HEK293 (cell line): ENCODE data around the gene KRTAP10-5.

Experiments used
- CTCF ChIA-PET: fragments of 350-600 bp; formaldehyde crosslinking; extraction: SDS; loops from one replicate; lab custom pipeline; 2021; ENCODE audit warnings: antibody characterized with exemption; lab: Yijun Ruan, JAX
- POLR2A ChIA-PET: fragments of 300-600 bp; formaldehyde crosslinking; extraction: SDS; loops from one replicate; lab custom pipeline; 2020; ENCODE audit warnings: antibody characterized with exemption, inconsistent platforms; lab: Yijun Ruan, JAX
- H3K27ac ChIP-seq: fragments of 200-500 bp; sonication (Bioruptor generic); 2 replicates; pipeline ENCODE4 v1.5.1; 2014; ENCODE audit warnings: low read depth, low read length, control low read depth, inconsistent platforms; ENCODE audit errors: extremely low read depth
- H3K36me3 ChIP-seq, 2 experiments: fragments of 200-500 bp in 1 of 2; sonication (Bioruptor generic) in 1 of 2; 1 replicate in 1 of 2; 2 replicates in 1 of 2; pipeline ENCODE4 v1.5.1; 2014 to 2017; ENCODE audit warnings: inconsistent platforms in 2 of 2, low read length in 2 of 2; ENCODE audit not compliant: control insufficient read depth in 2 of 2, insufficient read depth in 1 of 2
- H3K4me1 ChIP-seq: fragments of 200-500 bp; sonication (Bioruptor generic); 2 replicates; pipeline ENCODE4 v1.5.1; 2014; ENCODE audit warnings: mild to moderate bottlenecking, low read length, inconsistent platforms; ENCODE audit not compliant: control insufficient read depth, insufficient read depth
- H3K4me3 ChIP-seq: 2 replicates; pipeline ENCODE4 v1.5.1; 2011; ENCODE audit warnings: low read depth, mild to moderate bottlenecking, control low read depth, low read length, moderate library complexity
- H3K9me3 ChIP-seq: fragments of 200-500 bp; sonication (Bioruptor generic); 2 replicates; pipeline ENCODE4 v1.5.1; 2014; ENCODE audit warnings: low read depth, low read length, inconsistent platforms; ENCODE audit not compliant: control insufficient read depth, insufficient read depth
- EGR2 ChIP-seq: fragments of 450-650 bp; formaldehyde crosslinking; IDR thresholded peaks from 2 replicates; pipeline ENCODE4 v1.5.1; 2016; ENCODE audit warnings: low read depth, missing biosample characterization, missing genetic modification characterization
- GLI4 ChIP-seq: fragments of 450-650 bp; formaldehyde crosslinking; IDR thresholded peaks from 2 replicates; pipeline ENCODE4 v1.5.1; 2016; ENCODE audit warnings: missing biosample characterization, missing genetic modification characterization
- HOXD13 ChIP-seq: sonication (generic); formaldehyde crosslinking; IDR thresholded peaks from 2 replicates; pipeline ENCODE4 v1.8.0; 2022; ENCODE audit warnings: missing genetic modification reagents, borderline replicate concordance
- OSR2 ChIP-seq: fragments of 450-650 bp; formaldehyde crosslinking; IDR thresholded peaks from 2 replicates; pipeline ENCODE4 v1.5.1; 2016; ENCODE audit warnings: missing biosample characterization, missing genetic modification characterization
- PATZ1 ChIP-seq: fragments of 450-650 bp; formaldehyde crosslinking; IDR thresholded peaks from 2 replicates; pipeline ENCODE4 v1.5.1; 2016; ENCODE audit warnings: missing biosample characterization, missing genetic modification characterization
- PBX3 ChIP-seq: sonication (generic); formaldehyde crosslinking; IDR thresholded peaks from 2 replicates; pipeline ENCODE4 v1.8.1; 2022; ENCODE audit warnings: mild to moderate bottlenecking, moderate library complexity, missing genetic modification reagents
- REST ChIP-seq: fragments of 450-650 bp; formaldehyde crosslinking; IDR thresholded peaks from 2 replicates; pipeline ENCODE4 v1.5.1; 2016; ENCODE audit warnings: missing biosample characterization, missing genetic modification characterization
- SP3 ChIP-seq: fragments of 450-650 bp; formaldehyde crosslinking; IDR thresholded peaks from 2 replicates; pipeline ENCODE4 v1.5.1; 2016; ENCODE audit warnings: missing biosample characterization, missing genetic modification characterization
- TSHZ1 ChIP-seq: fragments of 450-650 bp; formaldehyde crosslinking; IDR thresholded peaks from 2 replicates; pipeline ENCODE4 v1.5.1; 2016; ENCODE audit warnings: missing biosample characterization, missing genetic modification characterization, borderline replicate concordance
- ZBTB20 ChIP-seq: fragments of 450-650 bp; formaldehyde crosslinking; IDR thresholded peaks from 2 replicates; pipeline ENCODE4 v1.5.1; 2016; ENCODE audit warnings: missing biosample characterization, missing genetic modification characterization
- ZBTB21 ChIP-seq: fragments of 450-650 bp; formaldehyde crosslinking; IDR thresholded peaks from 2 replicates; pipeline ENCODE4 v1.5.1; 2017; ENCODE audit warnings: missing biosample characterization, missing genetic modification characterization
- ZNF148 ChIP-seq: fragments of 450-650 bp; formaldehyde crosslinking; IDR thresholded peaks from 2 replicates; pipeline ENCODE4 v1.5.0; 2017; ENCODE audit warnings: missing biosample characterization, missing genetic modification characterization, borderline replicate concordance
- ZNF24 ChIP-seq: fragments of 450-650 bp; formaldehyde crosslinking; IDR thresholded peaks from 2 replicates; pipeline ENCODE4 v1.5.1; 2016; ENCODE audit warnings: missing biosample characterization, missing genetic modification characterization
- ZNF26 ChIP-seq: fragments of 450-650 bp; formaldehyde crosslinking; IDR thresholded peaks from 2 replicates; pipeline ENCODE4 v1.5.1; 2016; ENCODE audit warnings: missing biosample characterization, missing genetic modification characterization
- ZNF292 ChIP-seq: fragments of 450-650 bp; formaldehyde crosslinking; IDR thresholded peaks from 2 replicates; pipeline ENCODE4 v1.5.1; 2016; ENCODE audit warnings: low read depth, missing biosample characterization, missing genetic modification characterization, borderline replicate concordance
- ZNF391 ChIP-seq: fragments of 450-650 bp; formaldehyde crosslinking; IDR thresholded peaks from 2 replicates; pipeline ENCODE4 v1.5.1; 2016; ENCODE audit warnings: low read depth, missing biosample characterization, missing genetic modification characterization, borderline replicate concordance
- ZNF600 ChIP-seq: fragments of 450-650 bp; formaldehyde crosslinking; IDR thresholded peaks from 2 replicates; pipeline ENCODE4 v1.5.1; 2016; ENCODE audit warnings: missing biosample characterization, missing genetic modification characterization
- ZNF707 ChIP-seq: fragments of 450-650 bp; formaldehyde crosslinking; IDR thresholded peaks from 2 replicates; pipeline ENCODE4 v1.5.1; 2016; ENCODE audit warnings: missing biosample characterization, missing genetic modification characterization
- ZNF777 ChIP-seq: fragments of 450-650 bp; formaldehyde crosslinking; IDR thresholded peaks from 2 replicates; pipeline ENCODE4 v1.5.1; 2017; ENCODE audit warnings: missing biosample characterization, missing genetic modification characterization, borderline replicate concordance

The KRTAP10-5 gene

GRCh38 chr21:44571844-44572782, 8.3 kb downstream of the KRTAP10-5 start:
- no peaks in the 10 kb centered on the region for H3K4me1 ChIP-seq
- CTCF ChIA-PET, result no interaction called here
- no peak for TF ChIP-seq TSHZ1 (tag by site-specific recombination)
- TF ChIP-seq REST (tag by site-specific recombination), result no peak
- no peak for TF ChIP-seq ZBTB21
- TF ChIP-seq ZNF600 (tag by site-specific recombination), result no peak
- TF ChIP-seq PBX3 (CRISPR knock-in tag), result no peak
- TF ChIP-seq ZNF292 (tag by site-specific recombination), result no peak
- no peak for TF ChIP-seq ZNF148 (tag by site-specific recombination)
- no peak for TF ChIP-seq ZNF391
- no peak for TF ChIP-seq ZNF26 (tag by site-specific recombination)
- TF ChIP-seq ZNF777 (tag by site-specific recombination), result no peak
- no peak for TF ChIP-seq ZNF24 (tag by site-specific recombination)
- TF ChIP-seq ZNF707 (tag by site-specific recombination), result no peak
- TF ChIP-seq HOXD13, result no peak
- TF ChIP-seq GLI4, result no peak
- TF ChIP-seq PATZ1 (tag by site-specific recombination), result no peak
- TF ChIP-seq SP3, result no peak
- TF ChIP-seq ZBTB20 (tag by site-specific recombination), result no peak
- TF ChIP-seq EGR2 (tag by site-specific recombination), result no peak
- no peak for TF ChIP-seq OSR2 (tag by site-specific recombination)
- H3K36me3 ChIP-seq, result no peaks in the 10 kb centered on the region
- POLR2A ChIA-PET, result interaction anchor here (0.6 kb wide), 2 partner anchors 9 to 147 kb away, joined by 3 to 4 read pairs; no protein-coding TSS in a partner anchor
- H3K4me3 ChIP-seq, result no peak overlapping the region
- H3K27ac ChIP-seq, result no peak overlapping the region
- H3K9me3 ChIP-seq, result no peaks in the 10 kb centered on the region
